A549 (cell line): ENCODE results near the gene ENTR1. TPM values are rescaled to one million over a fixed set of nuclear protein-coding genes. Genes with fewer than 3 reads are reported as not detected.

Experiments
- ATAC-seq, 2 experiments: fragments of 200-7000 bp in 1 of 2; fragments of >200 bp in 1 of 2; cut with Nextera tagmentation in 1 of 2; cut with Tn5 transposase in 1 of 2; 3 replicates each; pipeline versions ENCODE4 v1.8.0 to v1.9.1; 2018 to 2020; ENCODE audit warnings: mild to moderate bottlenecking in 1 of 2, moderate library complexity in 1 of 2
- CTCF ChIA-PET: fragments of 300-600 bp; sonication (Branson Sonifier 250); formaldehyde crosslinking; extraction: SDS; loops from one replicate; lab custom pipeline; 2021; ENCODE audit warnings: antibody characterized with exemption, inconsistent platforms; lab: Yijun Ruan, JAX
- POLR2A ChIA-PET: fragments of 350-600 bp; formaldehyde crosslinking; extraction: SDS; loops from one replicate; lab custom pipeline; 2021; ENCODE audit warnings: antibody characterized with exemption, inconsistent platforms; lab: Yijun Ruan, JAX
- DNase-seq, 2 experiments: peaks; one replicate each; pipeline versions ENCODE4 v3.0.0 to v3.0.0-alpha.2; 2011 to 2016; ENCODE audit warnings: low read depth in 1 of 2, low spot score in 1 of 2
- FAIRE-seq: peaks from 2 replicates; lab custom pipeline; 2011; peaks lifted over from hg19 to GRCh38; lab: Jason Lieb, UNC
- H3K27ac ChIP-seq, 2 experiments: fragments of >200 bp; sonication (Bioruptor Twin); formaldehyde crosslinking; 3 replicates each; pipeline ENCODE4 v1.5.1; 2016 to 2017
- H3K4me1 ChIP-seq: fragments of >200 bp; sonication (Bioruptor Twin); formaldehyde crosslinking; 3 replicates; pipeline ENCODE4 v1.6.1; 2016
- H3K4me2 ChIP-seq: fragments of >200 bp; sonication (Bioruptor Twin); formaldehyde crosslinking; 3 replicates; pipeline ENCODE4 v1.6.1; 2016
- H3K4me3 ChIP-seq: fragments of >200 bp; sonication (Bioruptor Twin); formaldehyde crosslinking; 3 replicates; pipeline ENCODE4 v1.5.1; 2016
- H3K9me3 ChIP-seq: fragments of >200 bp; sonication (Bioruptor Twin); formaldehyde crosslinking; 3 replicates; pipeline ENCODE4 v1.6.1; 2016
- BHLHE40 ChIP-seq: IDR thresholded peaks from 2 replicates; pipeline ENCODE4 v1.6.1; 2012; ENCODE audit warnings: low read depth, low read length, inconsistent platforms
- FOXS1 ChIP-seq: fragments of 250-450 bp; sonication (Bioruptor Pico); IDR thresholded peaks from 2 replicates; pipeline ENCODE4 v1.5.0; 2020; ENCODE audit warnings: mild to moderate bottlenecking, moderate library complexity
- HOXA7 ChIP-seq: fragments of 250-450 bp; sonication (Bioruptor Pico); IDR thresholded peaks from 2 replicates; pipeline ENCODE4 v1.5.0; 2020; ENCODE audit warnings: mild to moderate bottlenecking, moderate library complexity
- HOXB13 ChIP-seq: fragments of 250-450 bp; sonication (Bioruptor Pico); IDR thresholded peaks from 2 replicates; pipeline ENCODE4 v1.5.0; 2020; ENCODE audit warnings: low read depth, mild to moderate bottlenecking, moderate library complexity
- JUN ChIP-seq, 2 experiments: fragments of >200 bp; sonication (Bioruptor Twin); formaldehyde crosslinking; IDR thresholded peaks; 2 replicates in 1 of 2; 3 replicates in 1 of 2; pipeline ENCODE4 v1.6.1; 2016 to 2017
- MAFK ChIP-seq: fragments of 450-650 bp; IDR thresholded peaks from 2 replicates; pipeline ENCODE4 v1.6.1; 2014; ENCODE audit not compliant: partially characterized antibody
- MYC ChIP-seq: IDR thresholded peaks from 2 replicates; pipeline ENCODE4 v1.6.1; 2012; ENCODE audit warnings: mild to moderate bottlenecking, inconsistent platforms, low read length, improper control_type of control experiment, borderline replicate concordance
- NPAS2 ChIP-seq: fragments of 250-450 bp; sonication (Bioruptor Pico); IDR thresholded peaks from 2 replicates; pipeline ENCODE4 v1.8.0; 2022; ENCODE audit warnings: mild to moderate bottlenecking, moderate library complexity, borderline replicate concordance
- PHF8 ChIP-seq: fragments of 200-600 bp; sonication (generic); IDR thresholded peaks from 2 replicates; pipeline ENCODE4 v1.6.1; 2016; ENCODE audit warnings: low read depth, mild to moderate bottlenecking, antibody characterized with exemption, moderate library complexity, borderline replicate concordance
- RFX5 ChIP-seq: fragments of 450-650 bp; IDR thresholded peaks from 2 replicates; pipeline ENCODE4 v1.7.1; 2014; ENCODE audit warnings: antibody characterized with exemption, mild to moderate bottlenecking, moderate library complexity
- SREBF2 ChIP-seq: fragments of 450-650 bp; IDR thresholded peaks from 2 replicates; pipeline ENCODE4 v1.6.1; 2014; ENCODE audit warnings: mild to moderate bottlenecking, moderate library complexity
- WGBS: methylation state at CpG from one replicate; pipeline ENCODE4 v1.1.6; 2017; ENCODE audit errors: missing lambda C conversion rate; 5-methylcytosine and 5-hydroxymethylcytosine counted together
- polyA plus RNA-seq, 4 experiments: library from polyadenylated mRNA; depleted of rRNA in 3 of 4; stranded (reverse); fragments of >200 nt; fragmentation: RNase III in 1 of 4; extraction: RNeasy Plus Mini Kit Qiagen cat#74134 plus additional on column Dnase treatment in 1 of 4; gene quantifications; 2 replicates in 3 of 4; 3 replicates in 1 of 4; pipeline ENCODE4 v1.2.3, GENCODE V29; 2011 to 2017

The ENTR1 gene
- polyA plus RNA-seq, 2 of the 4 experiments (the other 2 are of a cell fraction): 63.8 to 75.8 TPM

DNA sequence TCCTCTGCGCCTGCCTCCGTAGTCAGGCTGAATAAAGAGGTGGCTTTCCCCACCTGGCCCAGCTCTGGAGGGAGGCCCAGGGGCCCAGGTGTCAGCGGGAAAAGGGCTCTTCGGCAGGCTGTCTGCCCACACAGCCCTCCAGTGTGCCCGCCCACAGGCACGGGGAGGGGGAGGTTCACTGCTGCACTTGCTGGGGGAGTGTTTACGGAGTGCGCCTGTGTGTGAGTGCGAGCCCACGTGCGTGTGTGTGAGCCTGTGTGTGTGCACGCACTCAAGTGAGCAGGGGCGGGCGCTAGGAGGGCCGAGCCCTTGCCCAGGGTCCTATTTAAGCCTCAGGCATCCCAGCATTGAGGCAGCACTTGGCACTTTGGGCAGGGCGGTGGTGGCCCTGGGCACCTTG, 57.7 kb downstream of the ENTR1 start:
- H3K9me3 ChIP-seq: no peaks in the 10 kb centered on the region
- no peak for TF ChIP-seq NPAS2
- no peak for TF ChIP-seq PHF8
- TF ChIP-seq FOXS1 (CRISPR knock-in tag): no peak
- no peak for TF ChIP-seq HOXB13 (CRISPR knock-in tag)
- no peak for TF ChIP-seq JUN (IDR thresholded peaks at IDR 0.05)
- TF ChIP-seq RFX5: no peak
- no peak for TF ChIP-seq SREBF2
- TF ChIP-seq MAFK: no peak
- TF ChIP-seq BHLHE40: no peak
- TF ChIP-seq HOXA7: no peak
- no peak for TF ChIP-seq MYC
- POLR2A ChIA-PET: interaction anchor here (0.5 to 1.0 kb wide), 2 partner anchors 10 to 848 kb away, joined by 4 to 6 read pairs; no protein-coding TSS in a partner anchor
- FAIRE-seq (no peak), ATAC-seq (no peak), DNase-seq (no peak)
- H3K27ac ChIP-seq: no peak overlapping the region
- peaks cover 27% of the 10 kb centered on the region for H3K4me1 ChIP-seq
- no peak overlapping the region for H3K4me3 ChIP-seq
- no peak overlapping the region for H3K4me2 ChIP-seq
- CTCF ChIA-PET: interaction anchor here (1.6 kb wide), 1 partner anchor 10 kb away, joined by 8 read pairs; the partner anchor contains the start of gene DNLZ
- WGBS: 92% methylated on average over 15 of the region's 16 CpGs

Other genes starting within 250 kb of the ENTR1 start
- 0.03 and 0.04 TPM in 2 replicates for gene LHX3, start 205.5 kb downstream of the ENTR1 start, polyA plus RNA-seq (2011; rRNA removed)
- 0.03 to 0.04 TPM in 2 of 3 replicates, not detected in the other for gene LHX3, start 205.5 kb downstream of the ENTR1 start, polyA plus RNA-seq (2017; fragmentation: RNase III; extraction: RNeasy Plus Mini Kit Qiagen cat#74134 plus additional on column Dnase treatment)
- gene QSOX2, start 164.8 kb downstream of the ENTR1 start, polyA plus RNA-seq (2011; rRNA removed): 29.5 and 30.2 TPM in 2 replicates
- gene QSOX2, start 164.8 kb downstream of the ENTR1 start, polyA plus RNA-seq (2017; fragmentation: RNase III; extraction: RNeasy Plus Mini Kit Qiagen cat#74134 plus additional on column Dnase treatment): 22.3 to 23.0 TPM (median 22.9 TPM) in 3 replicates
- under 0.01 and 0.03 TPM in 2 replicates for gene CCDC187, start 106.5 kb downstream of the ENTR1 start, polyA plus RNA-seq (2011; rRNA removed)
- 0.03 TPM in 1 of 3 replicates, not detected in the others for gene CCDC187, start 106.5 kb downstream of the ENTR1 start, polyA plus RNA-seq (2017; fragmentation: RNase III; extraction: RNeasy Plus Mini Kit Qiagen cat#74134 plus additional on column Dnase treatment)
- gene GPSM1, start 83.1 kb downstream of the ENTR1 start, polyA plus RNA-seq (2011; rRNA removed): 2.1 TPM in 2 replicates
- gene GPSM1, start 83.1 kb downstream of the ENTR1 start, polyA plus RNA-seq (2017; fragmentation: RNase III; extraction: RNeasy Plus Mini Kit Qiagen cat#74134 plus additional on column Dnase treatment): 8.2 to 9.9 TPM (median 8.8 TPM) in 3 replicates
- gene DNLZ, start 46.9 kb downstream of the ENTR1 start, polyA plus RNA-seq (2011; rRNA removed): 5.1 and 8.0 TPM in 2 replicates
- 19.0 to 19.9 TPM (median 19.1 TPM) in 3 replicates for gene DNLZ, start 46.9 kb downstream of the ENTR1 start, polyA plus RNA-seq (2017; fragmentation: RNase III; extraction: RNeasy Plus Mini Kit Qiagen cat#74134 plus additional on column Dnase treatment)
- 0.21 and 0.25 TPM in 2 replicates for gene CARD9, start 36.9 kb downstream of the ENTR1 start, polyA plus RNA-seq (2011; rRNA removed)
- gene CARD9, start 36.9 kb downstream of the ENTR1 start, polyA plus RNA-seq (2017; fragmentation: RNase III; extraction: RNeasy Plus Mini Kit Qiagen cat#74134 plus additional on column Dnase treatment): 0.94 to 1.2 TPM (median 0.94 TPM) in 3 replicates
- gene SNAPC4, start 10.4 kb downstream of the ENTR1 start, polyA plus RNA-seq (2011; rRNA removed): 2.7 and 3.1 TPM in 2 replicates
- 10.1 to 10.8 TPM (median 10.3 TPM) in 3 replicates for gene SNAPC4, start 10.4 kb downstream of the ENTR1 start, polyA plus RNA-seq (2017; fragmentation: RNase III; extraction: RNeasy Plus Mini Kit Qiagen cat#74134 plus additional on column Dnase treatment)
- 53.4 and 71.1 TPM in 2 replicates for gene PMPCA, start within 50 bp of the ENTR1 start, polyA plus RNA-seq (2011; rRNA removed)
- gene PMPCA, start within 50 bp of the ENTR1 start, polyA plus RNA-seq (2017; fragmentation: RNase III; extraction: RNeasy Plus Mini Kit Qiagen cat#74134 plus additional on column Dnase treatment): 83.0 to 101 TPM (median 89.2 TPM) in 3 replicates
- gene INPP5E, start 29.2 kb upstream of the ENTR1 start, polyA plus RNA-seq (2011; rRNA removed): 5.2 and 5.8 TPM in 2 replicates
- gene INPP5E, start 29.2 kb upstream of the ENTR1 start, polyA plus RNA-seq (2017; fragmentation: RNase III; extraction: RNeasy Plus Mini Kit Qiagen cat#74134 plus additional on column Dnase treatment): 9.8 to 12.4 TPM (median 11.2 TPM) in 3 replicates
- 24.2 and 32.3 TPM in 2 replicates for gene SEC16A, start 72.4 kb upstream of the ENTR1 start, polyA plus RNA-seq (2011; rRNA removed)
- gene SEC16A, start 72.4 kb upstream of the ENTR1 start, polyA plus RNA-seq (2017; fragmentation: RNase III; extraction: RNeasy Plus Mini Kit Qiagen cat#74134 plus additional on column Dnase treatment): 35.7 to 41.5 TPM (median 38.0 TPM) in 3 replicates
- gene NOTCH1, start 135.4 kb upstream of the ENTR1 start, polyA plus RNA-seq (2011; rRNA removed): 0.88 and 1.2 TPM in 2 replicates
- 4.6 to 6.4 TPM (median 5.7 TPM) in 3 replicates for gene NOTCH1, start 135.4 kb upstream of the ENTR1 start, polyA plus RNA-seq (2017; fragmentation: RNase III; extraction: RNeasy Plus Mini Kit Qiagen cat#74134 plus additional on column Dnase treatment)